HG02763 (cell line): Measurements from ENCODE around the gene SH3PXD2B.

Experiments used
- ATAC-seq: cut with Tn5 transposase; IDR thresholded peaks from one replicate; pipeline ENCODE4 v1.9.1; 2021; ENCODE audit warnings: mild to moderate bottlenecking, moderate library complexity; ENCODE audit not compliant: unreplicated experiment

The SH3PXD2B gene

GRCh38 chr5:172453986-172454357 is 353 bp downstream of the SH3PXD2B start:
- no peak for ATAC-seq

DNA sequence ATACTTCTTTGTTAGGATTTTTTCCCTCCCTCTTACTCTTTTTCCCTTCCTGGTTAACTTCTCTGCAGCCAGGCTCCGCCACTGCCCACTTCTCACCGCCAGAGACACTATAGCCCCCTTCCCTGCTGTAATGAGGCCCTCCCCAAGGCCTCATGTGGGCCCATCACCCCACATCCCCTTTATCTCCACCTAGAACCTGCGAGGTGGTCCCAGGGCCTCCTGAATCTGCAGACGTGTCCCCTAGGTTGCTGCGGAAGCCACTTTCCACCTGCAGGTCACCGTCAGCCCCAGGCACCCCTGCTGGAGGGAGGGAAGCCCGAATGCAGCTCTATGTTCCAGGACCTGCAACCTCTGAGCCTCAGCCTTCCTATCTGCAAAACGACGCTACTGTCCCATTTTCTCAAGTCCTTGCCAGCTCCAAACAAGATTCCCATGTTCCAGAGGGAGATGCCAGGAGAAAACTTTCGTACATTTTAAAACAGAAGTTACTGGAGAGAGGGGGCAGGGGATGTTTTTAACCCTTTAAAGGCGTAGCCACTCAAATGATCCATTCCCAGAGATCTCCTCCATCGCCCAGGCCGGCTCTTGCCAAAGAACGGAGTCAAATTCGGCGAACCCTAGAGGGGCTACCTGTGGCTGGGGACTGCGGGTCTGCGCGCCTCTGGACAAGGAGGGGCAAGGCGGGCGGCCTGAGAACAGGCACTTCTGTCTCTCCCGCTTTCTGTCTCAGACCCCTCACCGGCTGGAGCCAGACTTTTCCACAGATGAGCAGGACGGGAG is 929 bp downstream of the SH3PXD2B start:
- no peak for ATAC-seq

DNA sequence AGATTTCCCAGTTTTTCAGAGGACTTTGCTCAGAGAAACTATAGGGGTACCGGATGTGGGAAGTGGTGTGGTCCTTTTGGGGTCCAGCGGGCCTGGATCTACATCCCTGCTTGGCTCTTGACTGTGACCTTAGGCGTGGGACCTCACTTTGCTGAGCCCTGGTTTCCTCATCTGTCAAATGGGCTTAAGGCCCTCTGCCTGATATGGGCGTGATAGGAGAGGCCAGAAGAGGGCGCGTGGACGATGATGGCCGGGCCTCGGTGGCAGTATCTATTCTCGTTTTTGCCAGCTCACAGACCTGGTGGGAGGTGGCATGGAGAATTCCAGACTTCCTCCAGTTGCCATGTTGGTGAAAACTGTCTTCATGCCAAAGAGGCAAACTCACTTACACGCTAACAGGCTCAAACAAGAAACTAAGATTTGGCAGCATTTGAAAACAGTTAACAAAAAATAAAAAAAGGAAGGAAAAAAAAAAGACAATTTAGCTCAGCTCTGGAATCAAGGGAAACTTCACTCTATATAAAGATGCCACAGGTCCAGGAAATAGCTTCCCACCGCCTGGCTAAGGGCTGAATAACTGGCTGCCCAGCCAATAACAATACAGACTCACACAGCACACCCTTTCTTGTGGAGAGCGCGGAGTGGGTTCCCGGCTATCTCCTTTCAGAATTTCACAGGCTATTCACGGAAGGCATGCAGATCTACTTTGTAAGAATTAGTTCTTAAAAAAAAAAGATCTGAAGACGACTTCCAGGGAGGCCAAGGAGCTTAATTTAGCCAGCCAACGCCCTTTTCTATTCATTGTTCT is 1.7 kb downstream of the SH3PXD2B start:
- no peak for ATAC-seq

DNA sequence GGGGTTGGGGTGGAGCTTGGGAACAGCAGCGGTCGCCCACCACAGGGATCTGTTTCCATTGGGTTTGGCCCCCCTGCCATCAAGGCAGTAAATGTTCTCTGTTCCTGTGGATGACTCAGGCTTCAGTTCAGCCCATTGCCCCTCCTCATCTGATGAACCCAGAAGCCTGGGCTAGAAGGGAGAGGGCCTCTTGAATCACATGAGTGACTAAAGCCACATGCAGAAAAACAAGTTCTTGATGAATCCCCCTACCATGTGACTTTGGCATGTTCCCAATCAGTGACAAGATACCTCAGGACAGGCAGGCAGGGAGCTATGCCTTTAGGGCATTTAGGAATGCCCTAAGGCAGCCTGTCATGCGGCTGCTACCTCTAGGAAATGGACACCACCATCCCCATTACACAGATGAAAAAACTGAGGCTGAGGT is 2.5 kb downstream of the SH3PXD2B start:
- no peak for ATAC-seq

- ATAC-seq = no peak
These were observed 3.2 kb downstream of the SH3PXD2B start for GRCh38 chr5:172450861-172451695.

GRCh38 chr5:172450453-172450852 is 3.9 kb downstream of the SH3PXD2B start:
- ATAC-seq = no peak

GRCh38 chr5:172448999-172449398 is 5.3 kb downstream of the SH3PXD2B start:
- no peak for ATAC-seq

GRCh38 chr5:172447646-172448365 is 6.5 kb downstream of the SH3PXD2B start:
- no peak for ATAC-seq

- no peak for ATAC-seq
These were observed 7.8 kb downstream of the SH3PXD2B start for GRCh38 chr5:172446336-172447051.

DNA sequence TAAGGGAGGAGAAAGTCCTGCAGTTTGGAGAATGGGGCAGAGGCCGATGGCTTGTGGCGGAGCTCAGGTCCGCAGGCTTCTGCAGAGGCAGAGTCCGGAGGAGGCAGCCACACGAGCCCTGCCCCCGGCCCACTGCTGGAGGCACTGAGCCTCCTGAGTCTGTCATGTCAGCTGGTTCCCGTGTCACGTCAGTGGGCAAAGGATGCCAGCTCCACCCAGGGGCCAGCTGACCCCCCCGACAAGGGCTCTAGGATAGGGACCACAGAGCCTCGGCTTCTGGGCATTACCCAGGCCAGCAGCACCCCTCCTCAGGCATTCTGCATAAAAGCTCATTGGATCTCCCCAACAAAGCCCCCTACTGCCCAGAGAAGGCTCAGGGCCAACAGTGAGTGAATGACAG is 8.5 kb downstream of the SH3PXD2B start:
- no peak for ATAC-seq

- ATAC-seq = no peak
These were observed 9.5 kb downstream of the SH3PXD2B start for GRCh38 chr5:172444626-172445365.

DNA sequence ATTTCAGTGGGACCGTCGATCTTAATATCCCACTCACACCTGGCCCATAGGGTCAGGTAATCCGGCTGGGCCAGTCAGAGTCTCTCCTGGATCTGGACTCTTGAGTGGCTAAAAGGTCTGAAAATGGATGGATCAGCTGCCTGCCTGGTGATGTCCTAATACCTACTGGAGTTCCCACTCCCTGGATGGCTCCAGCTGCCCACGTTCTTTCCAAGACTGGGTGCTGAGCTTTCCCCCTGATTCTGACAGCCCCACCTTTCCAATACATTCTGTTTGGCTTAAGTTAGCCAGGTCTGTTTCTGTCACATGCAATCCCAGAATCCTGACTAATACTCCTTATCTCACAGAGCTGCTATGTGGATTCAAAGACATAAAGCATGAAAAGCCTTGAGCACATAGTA is 10.2 kb downstream of the SH3PXD2B start:
- ATAC-seq = no peak

- ATAC-seq = no peak
These were observed 10.8 kb downstream of the SH3PXD2B start for GRCh38 chr5:172443441-172444109.

DNA sequence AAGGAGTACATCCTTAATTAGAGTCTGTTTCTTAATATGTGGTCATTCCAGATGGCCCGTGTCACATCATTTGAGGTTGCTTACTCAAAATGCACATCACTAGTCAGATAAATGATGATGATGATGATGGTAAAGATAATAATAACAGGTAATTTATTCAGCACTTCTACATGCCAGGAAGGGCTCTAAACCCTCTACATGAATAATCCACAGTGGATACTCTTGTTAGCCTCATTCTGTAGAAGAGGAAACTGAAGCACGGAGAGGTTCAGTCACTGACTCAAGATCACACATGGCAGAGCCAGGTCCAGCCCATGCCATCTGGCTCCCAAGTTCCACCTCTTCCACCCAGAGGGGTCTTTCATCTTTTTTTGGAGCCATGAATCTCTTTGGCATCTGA is 11.7 kb downstream of the SH3PXD2B start:
- no peak for ATAC-seq

- no peak for ATAC-seq
These were observed 13.0 kb downstream of the SH3PXD2B start for GRCh38 chr5:172441262-172441751.

DNA sequence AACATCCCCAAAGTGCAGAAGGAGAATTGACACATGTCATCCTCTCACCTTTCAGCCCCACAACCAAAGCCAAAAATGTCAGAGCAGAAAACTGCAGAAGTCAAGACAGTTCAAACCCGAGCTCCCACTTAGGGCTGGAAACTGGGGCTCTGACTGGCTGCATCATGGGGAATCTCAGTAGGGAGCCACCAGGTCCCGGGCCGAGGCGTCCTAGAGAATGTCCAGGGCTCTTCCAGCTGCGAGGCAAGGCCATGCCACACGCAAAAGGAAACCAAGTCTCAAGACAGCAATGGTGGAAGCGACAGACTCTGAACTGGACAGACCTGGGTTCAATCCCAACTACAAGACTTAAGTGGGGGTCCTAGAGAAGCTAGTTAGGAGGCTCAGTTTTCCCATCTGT is 13.8 kb downstream of the SH3PXD2B start:
- ATAC-seq = no peak

GRCh38 chr5:172439785-172440477 is 14.4 kb downstream of the SH3PXD2B start:
- no peak for ATAC-seq

GRCh38 chr5:172438319-172438668 is 16.0 kb downstream of the SH3PXD2B start:
- no peak for ATAC-seq
